ENCODE measurements around the gene RELCH. TPM values are rescaled to one million over a fixed set of nuclear protein-coding genes. Genes with fewer than 3 reads are reported as not detected.

The RELCH gene
- total and polyA plus RNA-seq, 2 experiments from 2014 or later: 8.6 to 38.6 TPM

DNA sequence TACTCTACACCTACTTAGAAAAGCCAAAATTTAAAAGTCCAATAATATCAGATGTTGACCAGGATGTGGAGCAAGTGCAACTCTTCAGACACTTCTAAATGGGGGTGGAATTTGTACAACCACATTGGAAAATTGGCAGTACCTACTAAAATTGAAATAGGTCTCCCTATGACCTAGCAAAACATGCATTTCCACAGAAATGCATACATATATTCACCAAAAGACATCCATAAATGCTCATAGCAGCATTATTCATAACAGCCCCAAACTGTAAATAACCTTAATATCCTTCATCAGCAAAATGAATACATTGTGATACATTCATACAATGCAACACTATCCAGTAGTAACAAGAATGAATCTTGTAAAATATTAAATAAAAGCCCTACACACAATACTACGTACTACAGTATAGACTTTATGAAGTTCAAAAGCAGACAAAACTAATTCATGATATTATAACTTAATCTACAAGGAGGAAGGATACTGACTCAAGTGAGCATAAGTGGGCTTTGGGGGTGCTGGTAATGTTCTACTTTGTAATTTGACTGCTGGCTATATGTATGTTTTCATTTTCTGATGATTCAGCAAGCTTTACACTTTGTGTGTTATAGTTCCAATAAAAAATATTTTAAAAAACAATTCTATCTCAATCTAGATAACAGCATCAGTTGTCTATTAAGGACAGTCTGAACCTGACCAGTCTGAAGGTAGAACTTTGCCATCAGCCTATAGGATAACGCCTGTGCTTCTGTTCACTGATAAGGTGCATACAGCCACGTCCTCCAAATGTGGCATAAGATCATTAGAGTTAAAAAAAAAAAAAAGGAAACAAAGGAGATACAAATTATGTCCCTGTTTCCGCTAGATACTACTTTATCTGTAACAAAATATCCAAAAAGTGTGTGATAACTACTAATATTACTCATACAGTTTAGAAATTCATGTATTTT, 131.4 kb downstream of the RELCH start:
- H2AFZ ChIP-seq: no peak overlapping the region
- no peak overlapping the region for H3K4me3 ChIP-seq
- H3K4me2 ChIP-seq (ENCODE audit: unreplicated experiment): no peak overlapping the region
- H3F3A ChIP-seq (ENCODE audit: insufficient read depth): peaks cover under 1% of the 10 kb centered on the region; the same call in 1 of the 2 replicates
- no peak overlapping the region for H3K27ac ChIP-seq
- peaks cover 16% of the 10 kb centered on the region for H3K27me3 ChIP-seq (replicated peaks; ENCODE audit: insufficient read depth)
- no peaks in the 10 kb centered on the region for H3K9me3 ChIP-seq (ENCODE audit: low read depth)
- H3K9me2 ChIP-seq (ENCODE audit: insufficient read depth): no peaks in the 10 kb centered on the region
- no peaks in the 10 kb centered on the region for H4K20me1 ChIP-seq (ENCODE audit: insufficient read depth)
- no peaks in the 10 kb centered on the region for H3K4me1 ChIP-seq (ENCODE audit: insufficient read depth)
- H3K9ac ChIP-seq: no peak overlapping the region
- DNase-seq: no peak
- in situ Hi-C loops (cut with MboI): no loop called here
- H3K36me3 ChIP-seq (ENCODE audit: low read depth): no peaks in the 10 kb centered on the region
- 63 to 77% methylated on average over 4 of the region's 4 CpGs for whole genome bisulfite sequencing, 2 experiments (ENCODE audit: low coverage in 1 of 2, low lambda C conversion rate in 2 of 2, missing lambda C conversion rate in 2 of 2)
- H3K79me2 ChIP-seq (ENCODE audit: insufficient read depth): no peaks in the 10 kb centered on the region
- no peak for TF ChIP-seq EZH2 (IDR thresholded peaks at IDR 0.05; ENCODE audit: insufficient read depth, poor library complexity, severe bottlenecking)

DNA sequence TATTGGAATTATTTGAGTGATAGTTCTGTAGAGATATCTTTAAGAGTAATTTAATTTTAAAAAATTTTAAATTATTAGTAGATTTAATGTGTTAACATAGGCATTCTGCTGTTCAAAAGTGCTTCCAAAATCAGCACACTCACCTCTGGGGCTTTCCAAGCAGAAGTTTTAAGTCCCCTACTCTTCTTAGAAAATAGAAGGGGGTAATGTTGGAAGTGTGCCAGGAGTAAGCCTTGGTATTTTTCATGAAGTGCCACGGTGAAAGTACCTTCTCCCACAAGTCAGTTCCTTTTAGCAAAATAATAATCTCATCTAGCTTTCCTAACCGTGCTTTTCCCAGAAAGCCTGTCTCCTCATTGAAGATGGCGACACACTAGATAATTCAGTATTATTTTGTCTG, 134.1 kb downstream of the RELCH start:
- H3F3A ChIP-seq (ENCODE audit: insufficient read depth): peaks cover 11% of the 10 kb centered on the region
- peaks cover 39% of the 10 kb centered on the region for H3K27me3 ChIP-seq (replicated peaks; ENCODE audit: insufficient read depth)
- H3K4me3 ChIP-seq: no peak overlapping the region
- no peaks in the 10 kb centered on the region for H3K79me2 ChIP-seq (ENCODE audit: insufficient read depth)
- H3K36me3 ChIP-seq (ENCODE audit: low read depth): no peaks in the 10 kb centered on the region
- H3K27ac ChIP-seq: no peak overlapping the region
- no peak for TF ChIP-seq EZH2 (IDR thresholded peaks at IDR 0.05; ENCODE audit: insufficient read depth, poor library complexity, severe bottlenecking)
- no peak for TF ChIP-seq EZH2phosphoT487 (IDR thresholded peaks at IDR 0.05; ENCODE audit: insufficient read depth, low read depth)
- DNase-seq: no peak
- 52 to 58% methylated on average over 3 of the region's 3 CpGs for WGBS, 2 experiments (ENCODE audit: low coverage in 1 of 2, low lambda C conversion rate in 2 of 2, missing lambda C conversion rate in 2 of 2)
- H3K4me1 ChIP-seq (ENCODE audit: insufficient read depth): no peaks in the 10 kb centered on the region
- in situ Hi-C loops (cut with MboI): no loop called here
- no peak overlapping the region for H2AFZ ChIP-seq
- H3K9me2 ChIP-seq (ENCODE audit: insufficient read depth): no peaks in the 10 kb centered on the region
- no peaks in the 10 kb centered on the region for H4K20me1 ChIP-seq (ENCODE audit: insufficient read depth)
- no peak overlapping the region for H3K4me2 ChIP-seq (ENCODE audit: unreplicated experiment)
- no peak overlapping the region for H3K9ac ChIP-seq
- no peaks in the 10 kb centered on the region for H3K9me3 ChIP-seq (ENCODE audit: low read depth)

- no peak overlapping the region for H3K4me2 ChIP-seq (ENCODE audit: unreplicated experiment)
- no peak overlapping the region for H2AFZ ChIP-seq
- TF ChIP-seq EZH2 (IDR thresholded peaks at IDR 0.05; ENCODE audit: insufficient read depth, poor library complexity, severe bottlenecking) (peak; percentile 84), EZH2phosphoT487 (IDR thresholded peaks at IDR 0.05; ENCODE audit: insufficient read depth, low read depth) (no peak)
- H3K9me2 ChIP-seq (ENCODE audit: insufficient read depth): no peaks in the 10 kb centered on the region
- H3F3A ChIP-seq (ENCODE audit: insufficient read depth): peaks cover 11% of the 10 kb centered on the region
- 2 to 3% methylated on average over 6 of the region's 6 CpGs for WGBS, 2 experiments (ENCODE audit: low coverage in 1 of 2, low lambda C conversion rate in 2 of 2, missing lambda C conversion rate in 2 of 2)
- peaks cover 61% of the 10 kb centered on the region for H3K27me3 ChIP-seq (replicated peaks; ENCODE audit: insufficient read depth)
- H3K79me2 ChIP-seq (ENCODE audit: insufficient read depth): no peaks in the 10 kb centered on the region
- H3K4me3 ChIP-seq: no peak overlapping the region
- DNase-seq: no peak
- in situ Hi-C loops (cut with MboI): no loop called here
- H3K9me3 ChIP-seq (ENCODE audit: low read depth): no peaks in the 10 kb centered on the region
- no peak overlapping the region for H3K9ac ChIP-seq
- H3K36me3 ChIP-seq (ENCODE audit: low read depth): no peaks in the 10 kb centered on the region
- H3K27ac ChIP-seq: no peak overlapping the region
- no peaks in the 10 kb centered on the region for H3K4me1 ChIP-seq (ENCODE audit: insufficient read depth)
- no peaks in the 10 kb centered on the region for H4K20me1 ChIP-seq (ENCODE audit: insufficient read depth)
These were observed 136.6 kb downstream of the RELCH start for GRCh38 chr18:62323483-62324180.

- no peaks in the 10 kb centered on the region for H3K79me2 ChIP-seq (ENCODE audit: insufficient read depth)
- no peak overlapping the region for H3K4me3 ChIP-seq
- TF ChIP-seq EZH2 (IDR thresholded peaks at IDR 0.05; ENCODE audit: insufficient read depth, poor library complexity, severe bottlenecking) (peak; percentile 56), EZH2phosphoT487 (IDR thresholded peaks at IDR 0.05; ENCODE audit: insufficient read depth, low read depth) (no peak)
- H3K4me2 ChIP-seq (ENCODE audit: unreplicated experiment): no peak overlapping the region
- no peaks in the 10 kb centered on the region for H3K36me3 ChIP-seq (ENCODE audit: low read depth)
- H2AFZ ChIP-seq: no peak overlapping the region
- H3F3A ChIP-seq (ENCODE audit: insufficient read depth): peaks cover 13% of the 10 kb centered on the region
- no peaks in the 10 kb centered on the region for H3K9me2 ChIP-seq (ENCODE audit: insufficient read depth)
- H3K4me1 ChIP-seq (ENCODE audit: insufficient read depth): peaks cover 2% of the 10 kb centered on the region; the same call in 1 of the 2 replicates
- DNase-seq: peak; percentile 6
- in situ Hi-C loops (cut with MboI): no loop called here
- H3K27ac ChIP-seq: no peak overlapping the region
- 19 to 22% methylated on average over 12 of the region's 12 CpGs for WGBS, 2 experiments (ENCODE audit: low coverage in 1 of 2, low lambda C conversion rate in 2 of 2, missing lambda C conversion rate in 2 of 2)
- H3K9me3 ChIP-seq (ENCODE audit: low read depth): no peaks in the 10 kb centered on the region
- H3K9ac ChIP-seq: no peak overlapping the region
- H4K20me1 ChIP-seq (ENCODE audit: insufficient read depth): no peaks in the 10 kb centered on the region
- H3K27me3 ChIP-seq (replicated peaks; ENCODE audit: insufficient read depth): peaks cover 61% of the 10 kb centered on the region
These were observed 137.2 kb downstream of the RELCH start for GRCh38 chr18:62324181-62324828.
